Calu3 (cell line): ENCODE results near the gene TGM2. TPM values are rescaled to one million over a fixed set of nuclear protein-coding genes. Genes with fewer than 3 reads are reported as not detected.

Source experiments
- BruUV-seq: library from RNA; stranded (reverse); fragments of 400-500 nt; replicated peaks from 2 replicates; lab custom pipeline; 2021; lab: Mats Ljungman, UMichigan
- CTCF ChIA-PET: fragments of 300-600 bp; sonication (Branson Sonifier 250); formaldehyde crosslinking; loops from one replicate; lab custom pipeline; 2022; ENCODE audit warnings: antibody characterized with exemption; lab: Charles Lee
- DNase-seq: peaks from one replicate; pipeline ENCODE4 v3.0.0; 2022
- H3K27ac Mint-ChIP-seq: one replicate; pipeline ENCODE4 v1.8.0; 2022; ENCODE audit warnings: mixed read lengths; ENCODE audit not compliant: unreplicated experiment
- H3K27me3 Mint-ChIP-seq: one replicate; pipeline ENCODE4 v1.8.0; 2022; ENCODE audit warnings: mixed read lengths; ENCODE audit not compliant: unreplicated experiment
- H3K36me3 Mint-ChIP-seq: one replicate; pipeline ENCODE4 v1.8.0; 2022; ENCODE audit warnings: mild to moderate bottlenecking, moderate library complexity, mixed read lengths; ENCODE audit not compliant: insufficient read depth, unreplicated experiment
- H3K4me1 Mint-ChIP-seq: one replicate; pipeline ENCODE4 v1.8.0; 2022; ENCODE audit warnings: mild to moderate bottlenecking, low read depth, mixed read lengths; ENCODE audit not compliant: unreplicated experiment
- H3K4me3 Mint-ChIP-seq: one replicate; pipeline ENCODE4 v1.8.0; 2022; ENCODE audit warnings: mild to moderate bottlenecking, low read depth, moderate library complexity, mixed read lengths; ENCODE audit not compliant: unreplicated experiment
- H3K9me3 Mint-ChIP-seq: one replicate; pipeline ENCODE4 v1.8.0; 2022; ENCODE audit warnings: low read depth, mixed read lengths; ENCODE audit not compliant: unreplicated experiment
- intact Hi-C: fragments of 100-400 bp; cut with micrococcal nuclease; formaldehyde crosslinking; loops from one replicate; pipeline ENCODE4 v1.10.0; 2022; ENCODE audit not compliant: unreplicated experiment
- total RNA-seq: library from RNA; stranded (reverse); gene quantifications from 2 replicates; pipeline ENCODE4 v1.2.3, GENCODE V29; 2022
- TF ChIP-seq, protein P1 (sequence below): fragments of 200-600 bp; IDR thresholded peaks from one replicate; pipeline ENCODE4 v1.8.0; 2022; ENCODE audit warnings: antibody characterized with exemption; ENCODE audit not compliant: unreplicated experiment

TGM2 gene
- total RNA-seq, 1 experiment from 2014 or later = 311 TPM

DNA sequence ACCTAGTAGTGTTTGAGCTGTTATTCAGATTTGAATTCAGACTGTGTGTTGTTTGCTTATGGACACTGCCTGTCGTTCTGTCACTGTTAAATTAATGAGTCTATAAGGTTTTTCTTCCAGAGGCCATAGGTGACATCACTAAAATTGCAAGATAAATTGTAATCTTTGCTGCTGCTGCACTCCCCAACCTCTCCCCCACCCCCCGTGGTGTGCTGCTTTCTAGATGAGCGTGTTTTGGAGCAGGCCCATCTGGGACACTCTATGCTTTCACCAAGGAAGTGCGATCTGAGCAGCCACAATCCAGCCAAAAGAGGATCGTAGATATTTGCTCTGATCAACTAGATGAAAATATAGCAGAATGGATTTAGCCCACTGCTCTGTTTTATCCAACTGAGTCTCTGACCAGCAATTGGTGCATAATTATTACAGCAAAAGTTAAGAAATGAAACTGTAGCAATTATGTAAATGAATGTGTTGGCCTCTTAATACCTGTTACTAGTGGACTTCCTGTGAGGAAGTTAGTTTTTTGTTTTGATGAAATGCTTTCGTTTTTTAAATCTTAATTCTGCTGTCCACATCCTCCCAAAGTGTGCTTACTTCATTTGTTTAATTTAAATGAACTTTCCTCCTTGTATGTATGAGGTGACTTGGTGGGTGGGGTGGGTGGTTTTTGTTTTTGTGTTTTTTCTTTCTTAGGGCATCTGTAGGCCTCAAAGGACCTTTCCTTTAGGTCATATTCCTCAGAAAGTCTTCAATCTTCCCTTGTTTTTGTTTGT is 73.4 kb downstream of the TGM2 start:
- peaks cover 28% of the 10 kb centered on the region for H3K36me3 Mint-ChIP-seq

DNA sequence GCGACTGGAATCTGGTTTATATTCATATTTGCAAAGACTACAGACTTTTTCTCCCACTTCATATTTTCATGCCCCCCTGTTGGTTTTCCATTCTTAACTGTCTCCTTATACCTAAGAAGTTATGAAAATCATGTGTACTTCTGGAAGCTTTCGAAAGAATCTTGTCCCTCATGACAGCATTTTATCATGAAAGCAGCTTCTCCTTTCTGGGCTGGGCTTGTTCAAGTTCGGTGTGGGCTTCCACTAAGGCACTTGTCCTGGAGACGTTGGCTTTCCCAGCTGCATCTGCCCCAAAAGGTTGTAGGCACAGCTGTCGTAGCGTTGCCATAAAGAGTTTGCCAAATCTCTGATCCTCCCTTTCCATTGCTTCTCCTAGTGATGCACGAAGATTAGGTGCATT is 75.0 kb downstream of the TGM2 start:
- Mint-ChIP-seq H3K4me3 (no peak overlapping the region), H3K4me1 (peaks cover 15% of the 10 kb centered on the region), H3K36me3 (peaks cover 33% of the 10 kb centered on the region), H3K27me3 (no peaks in the 10 kb centered on the region), H3K27ac (no peak overlapping the region), H3K9me3 (no peaks in the 10 kb centered on the region)
- intact Hi-C loops = no loop called here
- TF ChIP-seq, protein P1, sequence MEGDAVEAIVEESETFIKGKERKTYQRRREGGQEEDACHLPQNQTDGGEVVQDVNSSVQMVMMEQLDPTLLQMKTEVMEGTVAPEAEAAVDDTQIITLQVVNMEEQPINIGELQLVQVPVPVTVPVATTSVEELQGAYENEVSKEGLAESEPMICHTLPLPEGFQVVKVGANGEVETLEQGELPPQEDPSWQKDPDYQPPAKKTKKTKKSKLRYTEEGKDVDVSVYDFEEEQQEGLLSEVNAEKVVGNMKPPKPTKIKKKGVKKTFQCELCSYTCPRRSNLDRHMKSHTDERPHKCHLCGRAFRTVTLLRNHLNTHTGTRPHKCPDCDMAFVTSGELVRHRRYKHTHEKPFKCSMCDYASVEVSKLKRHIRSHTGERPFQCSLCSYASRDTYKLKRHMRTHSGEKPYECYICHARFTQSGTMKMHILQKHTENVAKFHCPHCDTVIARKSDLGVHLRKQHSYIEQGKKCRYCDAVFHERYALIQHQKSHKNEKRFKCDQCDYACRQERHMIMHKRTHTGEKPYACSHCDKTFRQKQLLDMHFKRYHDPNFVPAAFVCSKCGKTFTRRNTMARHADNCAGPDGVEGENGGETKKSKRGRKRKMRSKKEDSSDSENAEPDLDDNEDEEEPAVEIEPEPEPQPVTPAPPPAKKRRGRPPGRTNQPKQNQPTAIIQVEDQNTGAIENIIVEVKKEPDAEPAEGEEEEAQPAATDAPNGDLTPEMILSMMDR = no peak
- no peak for DNase-seq
- BruUV-seq = no TSS peak
- CTCF ChIA-PET = interaction anchor here (1.3 to 1.5 kb wide), 2 partner anchors 17 kb away, joined by 3 to 6 read pairs; no protein-coding TSS in a partner anchor

More for the DNA sequence above, 73.4 kb downstream of the TGM2 start:
- intact Hi-C loops = no loop called here
- CTCF ChIA-PET = interaction anchor here (1.5 kb wide), 1 partner anchor 18 kb away, joined by 3 read pairs; no protein-coding TSS in a partner anchor
- Mint-ChIP-seq H3K27ac (no peak overlapping the region), H3K4me3 (no peak overlapping the region), H3K4me1 (peaks cover 19% of the 10 kb centered on the region), H3K9me3 (no peaks in the 10 kb centered on the region), H3K27me3 (no peaks in the 10 kb centered on the region)
- TF ChIP-seq, protein P1 = no peak
- no peak for DNase-seq
- BruUV-seq = no TSS peak

DNA sequence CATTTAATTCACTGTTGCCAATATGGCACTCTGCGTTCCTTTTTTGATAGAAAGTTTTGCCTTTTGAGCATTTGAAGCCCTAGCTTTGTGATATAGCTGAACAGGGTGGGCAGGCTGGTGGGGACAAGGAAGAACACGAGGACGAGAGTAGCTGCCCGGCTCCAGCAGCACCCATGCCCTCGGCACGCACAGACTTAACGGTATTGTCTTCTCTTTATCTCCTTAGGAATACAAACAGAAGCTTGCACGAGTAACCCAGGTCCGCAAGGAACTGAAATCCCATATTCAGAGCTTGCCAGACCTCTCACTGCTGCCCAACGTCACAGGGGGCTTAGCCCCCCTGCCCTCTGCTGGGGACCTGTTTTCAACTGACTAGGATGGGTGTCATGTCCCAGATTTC is 75.6 kb downstream of the TGM2 start:
- CTCF ChIA-PET = interaction anchor here (1.3 kb wide), 1 partner anchor 16 kb away, joined by 6 read pairs; no protein-coding TSS in a partner anchor
- no peak overlapping the region for H3K27ac Mint-ChIP-seq
- no peaks in the 10 kb centered on the region for H3K27me3 Mint-ChIP-seq
- intact Hi-C loops = no loop called here
- BruUV-seq = no TSS peak
- H3K4me1 Mint-ChIP-seq = peaks cover 9% of the 10 kb centered on the region
- TF ChIP-seq, protein P1 = no peak
- peaks cover 28% of the 10 kb centered on the region for H3K36me3 Mint-ChIP-seq
- H3K4me3 Mint-ChIP-seq = no peak overlapping the region
- DNase-seq = no peak
- H3K9me3 Mint-ChIP-seq = no peaks in the 10 kb centered on the region

DNA sequence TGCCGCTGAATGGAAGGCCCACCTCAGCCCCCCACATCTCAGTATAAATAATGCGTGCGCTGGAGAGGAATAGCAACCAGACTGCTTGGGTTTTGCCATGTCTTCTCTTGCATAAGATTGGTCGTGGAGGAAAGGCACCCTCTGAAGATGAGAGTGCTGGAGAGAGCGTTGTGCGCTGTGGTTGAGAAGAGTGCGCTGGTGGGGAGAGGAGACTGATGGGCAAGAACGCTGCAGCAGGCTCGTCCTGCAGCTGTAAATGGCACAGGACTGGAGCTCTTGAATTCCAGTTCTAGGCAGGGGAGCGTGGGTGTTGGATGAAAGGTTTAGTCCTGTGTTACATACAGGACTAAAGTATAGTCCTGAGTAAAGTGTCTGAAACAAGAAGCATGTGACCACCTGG is 80.0 kb downstream of the TGM2 start:
- CTCF ChIA-PET = interaction anchor here (0.7 to 2.1 kb wide), 3 partner anchors 12 to 469 kb away, joined by 3 to 5 read pairs (median 4); no protein-coding TSS in a partner anchor
- DNase-seq = no peak
- no peaks in the 10 kb centered on the region for H3K9me3 Mint-ChIP-seq
- H3K27ac Mint-ChIP-seq = no peak overlapping the region
- intact Hi-C loops = no loop called here
- no peak overlapping the region for H3K4me3 Mint-ChIP-seq
- TF ChIP-seq, protein P1 = no peak
- no TSS peak for BruUV-seq
- H3K36me3 Mint-ChIP-seq = peaks cover 30% of the 10 kb centered on the region
- no peaks in the 10 kb centered on the region for H3K27me3 Mint-ChIP-seq
- peaks cover 13% of the 10 kb centered on the region for H3K4me1 Mint-ChIP-seq
